Natural killer cell (primary cell): Measurements from ENCODE around the gene SEH1L. TPM values are rescaled to one million over a fixed set of nuclear protein-coding genes. Genes with fewer than 3 reads are reported as not detected.

Experiments
- ATAC-seq, 3 donors: fragments of 150-1000 bp in 2 of 3; fragments of 200-7000 bp in 1 of 3; cut with Tn5 transposase; 1 replicate in 1 of 3; 2 replicates in 2 of 3; pipeline ENCODE4 v1.10.0; 2021; ENCODE audit warnings: mild to moderate bottlenecking in 2 of 3, moderate library complexity in 2 of 3
- DNase-seq, 2 donors: peaks; one replicate each; pipeline versions ENCODE4 v3.0.0 to v3.0.0-alpha.2; 2013 to 2021; ENCODE audit warnings: mixed read lengths in 1 of 2
- H3K27ac ChIP-seq: one replicate; pipeline ENCODE4 v1.5.1; 2013; ENCODE audit warnings: mild to moderate bottlenecking, low read length
- H3K27me3 ChIP-seq: one replicate; pipeline ENCODE4 v1.6.1; 2013; ENCODE audit warnings: low read length; ENCODE audit not compliant: control insufficient read depth, insufficient read depth
- H3K36me3 ChIP-seq: one replicate; pipeline ENCODE4 v1.6.1; 2013; ENCODE audit warnings: low read length; ENCODE audit not compliant: control insufficient read depth, insufficient read depth
- H3K4me1 ChIP-seq: one replicate; pipeline ENCODE4 v1.6.1; 2013; ENCODE audit warnings: low read length; ENCODE audit not compliant: control insufficient read depth, insufficient read depth
- H3K4me3 ChIP-seq: one replicate; pipeline ENCODE4 v1.5.1; 2013; ENCODE audit warnings: low read length
- H3K9me3 ChIP-seq: one replicate; pipeline ENCODE4 v1.6.1; 2013; ENCODE audit warnings: low read length; ENCODE audit not compliant: control insufficient read depth, insufficient read depth
- H3K27ac Mint-ChIP-seq, 2 donors: one replicate each; pipeline ENCODE4 v1.8.0; 2022; ENCODE audit warnings: mild to moderate bottlenecking in 2 of 2, mixed read lengths in 2 of 2, moderate library complexity in 1 of 2
- H3K27me3 Mint-ChIP-seq, 2 donors: one replicate each; pipeline ENCODE4 v1.8.0; 2022; ENCODE audit warnings: low read depth in 2 of 2, mixed read lengths in 2 of 2
- H3K36me3 Mint-ChIP-seq: one replicate; pipeline ENCODE4 v1.8.0; 2022; ENCODE audit warnings: mixed read lengths
- H3K4me1 Mint-ChIP-seq, 2 donors: one replicate each; pipeline ENCODE4 v1.8.0; 2022; ENCODE audit warnings: mixed read lengths in 2 of 2
- H3K4me3 Mint-ChIP-seq: one replicate; pipeline ENCODE4 v1.8.0; 2022; ENCODE audit warnings: mild to moderate bottlenecking, moderate library complexity, mixed read lengths
- H3K9me3 Mint-ChIP-seq, 2 donors: one replicate each; pipeline ENCODE4 v1.8.0; 2022; ENCODE audit warnings: mixed read lengths in 2 of 2
- WGBS: methylation state at CpG from one replicate; pipeline ENCODE4 v1.1.7; 2013; ENCODE audit warnings: missing lambda C conversion rate; ENCODE audit not compliant: insufficient coverage; 5-methylcytosine and 5-hydroxymethylcytosine counted together
- intact Hi-C: fragments of 100-400 bp; cut with micrococcal nuclease; formaldehyde crosslinking; loops from one replicate; pipeline ENCODE4 v1.14.2; 2022
- total RNA-seq, 4 donors: library from RNA; stranded (reverse); fragments of 120-200 nt in 1 of 4; gene quantifications; one replicate each; pipeline versions ENCODE4 v1.2.3 to v1.2.4, GENCODE V29; 2013 to 2022
- TF ChIP-seq, protein P1 (sequence below): fragments of 200-600 bp; IDR thresholded peaks from one replicate; pipeline ENCODE4 v1.8.0; 2022; ENCODE audit warnings: antibody characterized with exemption

The SEH1L gene
- total RNA-seq, 3 donors from 2014 or later (not counting 1 experiment from before 2014, with no cell fraction given): 24.5 to 28.4 (median 26.5) TPM

DNA sequence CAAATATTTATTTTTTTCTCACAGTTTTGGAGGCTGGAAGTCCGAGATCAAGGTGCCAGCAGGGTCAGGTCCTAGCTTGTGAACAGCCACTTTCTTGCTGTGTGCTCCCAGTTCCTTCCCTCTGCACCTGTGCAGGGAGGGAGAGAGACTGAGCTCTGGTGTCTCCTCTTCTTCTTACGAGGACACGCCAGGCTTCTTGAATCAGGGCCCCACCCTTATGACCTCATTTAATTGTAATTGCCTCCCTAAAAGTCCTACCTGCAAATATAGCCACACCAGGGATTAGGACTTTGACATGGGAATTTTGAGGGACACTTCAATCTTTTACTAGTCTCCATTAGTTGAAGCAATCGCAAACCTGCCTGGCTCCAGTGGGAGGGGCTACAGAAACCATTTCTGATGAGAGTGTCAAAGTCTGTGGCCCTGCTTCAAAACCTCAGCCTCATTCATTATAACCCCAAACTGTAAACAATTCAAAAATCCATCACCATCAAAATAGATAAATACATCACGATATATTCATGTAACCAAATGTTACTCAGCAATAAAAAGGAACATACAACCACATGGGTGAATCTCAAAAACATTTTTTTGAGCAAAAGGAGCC is 18.2 kb upstream of the SEH1L start:
- peak overlapping the region in 1 of 2 donors; percentile 57 for H3K27ac Mint-ChIP-seq
- intact Hi-C loops: loop anchor here (1.0 to 5.0 kb wide), 2 partner anchors 8 to 537 kb away; no protein-coding TSS in a partner anchor

DNA sequence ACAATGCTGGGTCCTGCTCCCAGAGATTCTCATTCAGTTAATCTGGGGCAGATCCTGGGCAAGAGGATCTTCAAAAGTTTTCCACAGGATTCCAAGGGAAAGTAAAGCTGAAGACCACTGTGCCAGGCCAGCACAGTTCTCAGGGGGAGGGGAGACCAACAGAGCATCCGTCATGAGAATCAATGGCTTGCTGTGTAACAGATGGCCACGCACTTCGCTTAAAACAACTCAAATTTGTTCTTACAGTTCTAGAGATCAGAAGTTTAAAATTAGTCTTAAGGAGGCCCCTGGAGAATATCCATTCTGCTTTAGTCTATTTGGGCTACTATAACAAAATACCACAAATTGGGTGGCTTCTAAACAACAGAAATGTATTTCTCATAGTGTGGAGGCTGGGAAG is 17.4 kb upstream of the SEH1L start:
- H3K27ac Mint-ChIP-seq: peak overlapping the region in 1 of 2 donors; percentile 57
- no peak for ATAC-seq
- Histone ChIP-seq H3K9me3 (no peaks in the 10 kb centered on the region), H3K36me3 (no peaks in the 10 kb centered on the region), H3K4me3 (no peak overlapping the region), H3K27me3 (no peaks in the 10 kb centered on the region), H3K4me1 (peaks cover 25% of the 10 kb centered on the region), H3K27ac (no peak overlapping the region)
- 97% methylated on average over 3 of the region's 3 CpGs for WGBS
- TF ChIP-seq, protein P1, sequence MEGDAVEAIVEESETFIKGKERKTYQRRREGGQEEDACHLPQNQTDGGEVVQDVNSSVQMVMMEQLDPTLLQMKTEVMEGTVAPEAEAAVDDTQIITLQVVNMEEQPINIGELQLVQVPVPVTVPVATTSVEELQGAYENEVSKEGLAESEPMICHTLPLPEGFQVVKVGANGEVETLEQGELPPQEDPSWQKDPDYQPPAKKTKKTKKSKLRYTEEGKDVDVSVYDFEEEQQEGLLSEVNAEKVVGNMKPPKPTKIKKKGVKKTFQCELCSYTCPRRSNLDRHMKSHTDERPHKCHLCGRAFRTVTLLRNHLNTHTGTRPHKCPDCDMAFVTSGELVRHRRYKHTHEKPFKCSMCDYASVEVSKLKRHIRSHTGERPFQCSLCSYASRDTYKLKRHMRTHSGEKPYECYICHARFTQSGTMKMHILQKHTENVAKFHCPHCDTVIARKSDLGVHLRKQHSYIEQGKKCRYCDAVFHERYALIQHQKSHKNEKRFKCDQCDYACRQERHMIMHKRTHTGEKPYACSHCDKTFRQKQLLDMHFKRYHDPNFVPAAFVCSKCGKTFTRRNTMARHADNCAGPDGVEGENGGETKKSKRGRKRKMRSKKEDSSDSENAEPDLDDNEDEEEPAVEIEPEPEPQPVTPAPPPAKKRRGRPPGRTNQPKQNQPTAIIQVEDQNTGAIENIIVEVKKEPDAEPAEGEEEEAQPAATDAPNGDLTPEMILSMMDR: no peak
- peaks cover 40 to 51% of the 10 kb centered on the region in 2 donors for H3K27me3 Mint-ChIP-seq
- no peak for DNase-seq
- no peaks in the 10 kb centered on the region for H3K36me3 Mint-ChIP-seq
- H3K9me3 Mint-ChIP-seq: no peaks in the 10 kb centered on the region
- no peak overlapping the region for H3K4me3 Mint-ChIP-seq
- peaks cover 26 to 39% of the 10 kb centered on the region in 2 donors for H3K4me1 Mint-ChIP-seq
- intact Hi-C loops: loop anchor here (5.0 kb wide), 1 partner anchor 538 kb away; no protein-coding TSS in a partner anchor

More for the DNA sequence above, 18.2 kb upstream of the SEH1L start:
- Histone ChIP-seq H3K27me3 (no peaks in the 10 kb centered on the region), H3K36me3 (no peaks in the 10 kb centered on the region), H3K4me1 (peaks cover 24% of the 10 kb centered on the region), H3K4me3 (no peak overlapping the region), H3K27ac (no peak overlapping the region), H3K9me3 (no peaks in the 10 kb centered on the region)
- DNase-seq (peak in 1 of 2 donors; percentile 47), ATAC-seq (peak; percentile 59 to 82 (median 82))
- TF ChIP-seq, protein P1: no peak
- WGBS: 46% methylated on average over 5 of the region's 5 CpGs
- Mint-ChIP-seq H3K4me3 (no peak overlapping the region), H3K4me1 (peaks cover 24 to 36% of the 10 kb centered on the region in 2 donors), H3K36me3 (no peaks in the 10 kb centered on the region), H3K27me3 (peaks cover 45 to 55% of the 10 kb centered on the region in 2 donors), H3K9me3 (no peaks in the 10 kb centered on the region)

DNA sequence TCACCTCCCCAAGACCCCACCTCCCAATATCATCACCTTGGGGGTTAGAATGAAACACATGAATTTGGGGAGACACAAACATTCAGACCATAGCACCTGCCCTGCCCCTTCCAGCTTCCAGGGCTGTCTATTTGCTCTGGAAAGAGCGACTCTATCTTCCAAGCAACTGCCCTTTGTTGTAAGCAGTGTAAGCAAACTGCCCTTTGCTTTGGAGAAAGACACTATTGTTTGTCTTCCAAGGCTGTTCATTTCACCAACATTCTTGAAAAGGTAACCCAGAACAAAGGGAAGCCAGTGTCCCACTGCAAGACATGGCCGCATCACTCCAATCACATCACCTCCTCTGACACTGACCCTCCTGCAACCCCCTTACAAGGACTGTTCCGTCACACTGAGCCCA is 16.9 kb upstream of the SEH1L start:
- no peak for ATAC-seq
- no peak overlapping the region for H3K4me3 Mint-ChIP-seq
- H3K4me1 Mint-ChIP-seq: peaks cover 26 to 39% of the 10 kb centered on the region in 2 donors
- TF ChIP-seq, protein P1: no peak
- no peak for DNase-seq
- Histone ChIP-seq H3K4me3 (no peak overlapping the region), H3K36me3 (no peaks in the 10 kb centered on the region), H3K9me3 (no peaks in the 10 kb centered on the region), H3K4me1 (peaks cover 25% of the 10 kb centered on the region), H3K27me3 (no peaks in the 10 kb centered on the region), H3K27ac (no peak overlapping the region)
- WGBS: 67% methylated on average over 3 of the region's 3 CpGs
- intact Hi-C loops: loop anchor here (5.0 kb wide), 1 partner anchor 539 kb away; no protein-coding TSS in a partner anchor
- no peaks in the 10 kb centered on the region for H3K9me3 Mint-ChIP-seq
- H3K36me3 Mint-ChIP-seq: no peaks in the 10 kb centered on the region
- H3K27ac Mint-ChIP-seq: no peak overlapping the region
- H3K27me3 Mint-ChIP-seq: peaks cover 42 to 55% of the 10 kb centered on the region in 2 donors
